Stomach (tissue), 9 donors: Measurements from ENCODE around the gene CDK10. TPM values are rescaled to one million over a fixed set of nuclear protein-coding genes. Genes with fewer than 3 reads are reported as not detected.

Experiments
- DNase-seq, 2 donors: peaks; one replicate each; pipeline versions ENCODE4 v3.0.0 to v3.0.0-alpha.2; 2013 to 2019
- H3K27ac ChIP-seq, 5 donors: fragments of 200-600 bp in 4 of 5; sonication (generic) in 4 of 5; one replicate each; pipeline ENCODE4 v1.5.1; 2013 to 2019; ENCODE audit warnings: mild to moderate bottlenecking in 1 of 5, moderate library complexity in 1 of 5
- H3K27me3 ChIP-seq, 3 donors: fragments of 200-600 bp; sonication (generic); one replicate each; pipeline ENCODE4 v1.5.1; 2017 to 2019; ENCODE audit warnings: mixed run types in 1 of 3
- H3K36me3 ChIP-seq, 4 donors: fragments of 200-600 bp; sonication (generic); 1 replicate in 3 of 4; 2 replicates in 1 of 4; pipeline ENCODE4 v1.5.1; 2016 to 2019
- H3K4me1 ChIP-seq, 4 donors: fragments of 200-600 bp; sonication (generic); one replicate each; pipeline ENCODE4 v1.5.1; 2016 to 2019
- H3K4me3 ChIP-seq, 4 donors: fragments of 200-600 bp; sonication (generic) in 3 of 4; one replicate each; pipeline ENCODE4 v1.5.1; 2016 to 2019; ENCODE audit warnings: mild to moderate bottlenecking in 1 of 4
- H3K9me3 ChIP-seq, 4 donors: fragments of 200-600 bp; sonication (generic); one replicate each; pipeline ENCODE4 v1.5.1; 2016 to 2019
- CTCF ChIP-seq, 7 experiments: fragments of 450-650 bp in 4 of 7; fragments of 200-600 bp in 3 of 7; sonication (generic) in 3 of 7; IDR thresholded peaks; one replicate each; pipeline ENCODE4 v1.5.1; 2016 to 2019; ENCODE audit warnings: antibody characterized with exemption in 7 of 7, control low read depth in 2 of 7, mild to moderate bottlenecking in 1 of 7
- EP300 ChIP-seq: sonication (generic); formaldehyde crosslinking; IDR thresholded peaks from one replicate; pipeline ENCODE4 v1.6.1; 2017; ENCODE audit warnings: antibody characterized with exemption
- POLR2A ChIP-seq, 4 donors: fragments of 450-650 bp; IDR thresholded peaks; one replicate each; pipeline ENCODE4 v1.6.1; 2016; ENCODE audit warnings: antibody characterized with exemption in 4 of 4, control low read depth in 2 of 4, mild to moderate bottlenecking in 1 of 4, moderate library complexity in 1 of 4
- POLR2AphosphoS5 ChIP-seq, 3 donors: sonication (generic); formaldehyde crosslinking; IDR thresholded peaks; one replicate each; pipeline ENCODE4 v1.6.1; 2016; ENCODE audit warnings: antibody characterized with exemption in 3 of 3
- WGBS, 5 donors: extraction: QIAGEN DNeasy Blood & Tissue Kit in 3 of 5; methylation state at CpG; one replicate each; pipeline versions ENCODE4 v1.1.5 to v1.1.7; 2013 to 2018; 5-methylcytosine and 5-hydroxymethylcytosine counted together
- intact Hi-C: fragments of 100-400 bp; cut with DNase I; formaldehyde crosslinking; loops from one replicate; pipeline ENCODE4 v1.15.1; 2023; ENCODE audit warnings: low total_unique reads
- polyA plus RNA-seq, 3 donors: library from polyadenylated mRNA; stranded (reverse); fragments of 200-250 nt; gene quantifications; one replicate each; pipeline ENCODE4 v1.2.3, GENCODE V29; 2013
- total RNA-seq, 5 donors: library from RNA; depleted of rRNA; stranded (reverse); fragments of >200 nt; gene quantifications; one replicate each; pipeline versions ENCODE4 v1.1.0 to v1.2.3, GENCODE V29; 2014 to 2016
- donor health status: healthy with polysubstance abuse.
- donor health status: Bipolar disorder and iron deficiency.
- donor health status: healthy.

The CDK10 gene
- total and polyA plus RNA-seq, 8 donors: 40.9 to 256 (median 86.4) TPM

- 90 to 92% (median 92%) methylated on average over 15 of the region's 15 CpGs for WGBS, 5 donors
- no peaks in the 10 kb centered on the region for H3K9me3 ChIP-seq
- DNase-seq: no peak
- peaks cover 0 to 11% (median 5%) of the 10 kb centered on the region in 4 donors for H3K36me3 ChIP-seq
- no peak for TF ChIP-seq CTCF (IDR thresholded peaks at IDR 0.05)
- no peak overlapping the region for H3K27ac ChIP-seq
- peaks cover 20 to 44% (median 34%) of the 10 kb centered on the region in 4 donors for H3K4me1 ChIP-seq
- intact Hi-C loops: no loop called here
- peaks cover 0 to 14% (median 7%) of the 10 kb centered on the region in 3 donors for H3K27me3 ChIP-seq
- no peak overlapping the region for H3K4me3 ChIP-seq
Measured at GRCh38 chr16:89716493-89716892, 30.0 kb downstream of the CDK10 start.

- intact Hi-C loops: no loop called here
- H3K27me3 ChIP-seq: peaks cover 0 to 9% (median 5%) of the 10 kb centered on the region in 3 donors
- no peak for TF ChIP-seq CTCF (IDR thresholded peaks at IDR 0.05)
- no peak for TF ChIP-seq POLR2A (IDR thresholded peaks at IDR 0.05)
- TF ChIP-seq POLR2AphosphoS5 (IDR thresholded peaks at IDR 0.05): no peak
- no peak for TF ChIP-seq EP300
- H3K4me3 ChIP-seq: no peak overlapping the region
- no peak for DNase-seq
- H3K27ac ChIP-seq: no peak overlapping the region
- WGBS, 5 donors: 87 to 91% (median 88%) methylated on average over 24 to 29 of the region's 29 CpGs
- H3K36me3 ChIP-seq: peaks cover 0 to 11% (median 5%) of the 10 kb centered on the region in 4 donors
- no peaks in the 10 kb centered on the region for H3K9me3 ChIP-seq
- peaks cover 16 to 39% (median 32%) of the 10 kb centered on the region in 4 donors for H3K4me1 ChIP-seq
Measured at GRCh38 chr16:89716916-89717687, 30.6 kb downstream of the CDK10 start.

- intact Hi-C loops: no loop called here
- no peak for DNase-seq
Measured at GRCh38 chr16:89717688-89718505, 31.4 kb downstream of the CDK10 start.

More at GRCh38 chr16:89717688-89718505, 31.4 kb downstream of the CDK10 start:
- Histone ChIP-seq H3K9me3 (no peaks in the 10 kb centered on the region), H3K27me3 (peaks cover 0 to under 1% (median 0%) of the 10 kb centered on the region in 3 donors), H3K4me3 (no peak overlapping the region), H3K4me1 (peaks cover 19 to 40% (median 33%) of the 10 kb centered on the region in 4 donors), H3K27ac (no peak overlapping the region), H3K36me3 (peaks cover 0 to 15% (median 9%) of the 10 kb centered on the region in 4 donors)
- no peak for TF ChIP-seq POLR2AphosphoS5 (IDR thresholded peaks at IDR 0.05)
- TF ChIP-seq EP300: no peak
- TF ChIP-seq CTCF (IDR thresholded peaks at IDR 0.05): no peak
- TF ChIP-seq POLR2A (IDR thresholded peaks at IDR 0.05): no peak
- whole genome bisulfite sequencing, 5 donors: 82 to 85% (median 83%) methylated on average over 21 to 24 of the region's 24 CpGs
